Stimulated activated naive B cell treated with anti-CD40 and anti-IgM and Interleukin-4, amounts not matched to agents 10 μg/mL and 1 μg/mL and 100 μg/mL, for 72 hours (primary cell): Measurements from ENCODE around the gene CWC27.

Experiments used
- ATAC-seq, 2 donors: fragments of 150-1000 bp; cut with Tn5 transposase; replicated peaks; 2 replicates each; pipeline ENCODE4 v1.10.0; 2021; ENCODE audit warnings: moderate library complexity in 1 of 2
- DNase-seq: peaks from one replicate; pipeline ENCODE4 v3.0.0; 2021
- H3K27ac Mint-ChIP-seq: one replicate; pipeline ENCODE4 v1.8.0; 2022; ENCODE audit warnings: mild to moderate bottlenecking, mixed read lengths
- H3K27me3 Mint-ChIP-seq, 2 donors: one replicate each; pipeline ENCODE4 v1.8.0; 2022; ENCODE audit warnings: mixed read lengths in 2 of 2
- H3K36me3 Mint-ChIP-seq, 2 donors: one replicate each; pipeline ENCODE4 v1.8.0; 2022; ENCODE audit warnings: mixed read lengths in 2 of 2, mild to moderate bottlenecking in 1 of 2
- H3K4me1 Mint-ChIP-seq, 2 donors: one replicate each; pipeline ENCODE4 v1.8.0; 2022; ENCODE audit warnings: mixed read lengths in 2 of 2, mild to moderate bottlenecking in 1 of 2
- H3K4me3 Mint-ChIP-seq, 2 donors: one replicate each; pipeline ENCODE4 v1.8.0; 2022; ENCODE audit warnings: mild to moderate bottlenecking in 2 of 2, mixed read lengths in 2 of 2, moderate library complexity in 1 of 2
- H3K9me3 Mint-ChIP-seq, 2 donors: one replicate each; pipeline ENCODE4 v1.8.0; 2022; ENCODE audit warnings: mixed read lengths in 2 of 2, mild to moderate bottlenecking in 1 of 2

The CWC27 gene

DNA sequence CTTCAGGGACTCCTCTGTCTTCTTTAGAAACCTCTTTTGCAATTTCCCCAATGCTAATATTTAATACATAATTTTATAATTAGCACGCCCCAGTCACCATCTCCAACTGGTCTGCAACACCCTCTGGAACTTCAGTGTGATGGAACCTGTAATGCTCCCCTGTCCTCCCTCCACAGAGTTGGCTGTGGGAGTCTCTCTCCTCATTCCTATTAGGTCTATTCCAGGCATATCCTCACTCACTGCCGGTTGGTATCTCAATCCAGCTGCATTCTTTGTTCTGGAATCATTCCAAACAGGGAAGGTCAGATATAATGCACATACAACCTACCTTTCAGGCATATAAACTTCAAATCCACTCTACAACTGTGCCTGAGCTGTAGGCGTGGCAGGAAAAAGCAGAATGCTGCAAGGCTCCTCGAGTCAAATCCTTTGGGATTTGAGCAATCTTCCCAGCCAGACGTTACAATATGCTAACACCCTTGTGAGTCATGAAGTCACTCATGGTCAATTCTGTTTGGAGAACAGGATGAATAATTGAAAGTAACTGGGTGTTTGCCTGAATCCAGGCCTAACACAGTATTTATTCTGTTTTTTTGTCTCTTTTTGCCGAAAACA is 293.8 kb downstream of the CWC27 start:
- Mint-ChIP-seq H3K27me3 (peaks cover 0 to 9% of the 10 kb centered on the region in 2 donors), H3K9me3 (no peaks in the 10 kb centered on the region), H3K4me1 (peaks cover 51 to 71% of the 10 kb centered on the region in 2 donors), H3K36me3 (peaks cover 2 to 4% of the 10 kb centered on the region in 2 donors), H3K4me3 (peak overlapping the region in 1 of 2 donors; percentile 16), H3K27ac (peak overlapping the region; percentile 53)
- DNase-seq (no peak), ATAC-seq (no peak)

DNA sequence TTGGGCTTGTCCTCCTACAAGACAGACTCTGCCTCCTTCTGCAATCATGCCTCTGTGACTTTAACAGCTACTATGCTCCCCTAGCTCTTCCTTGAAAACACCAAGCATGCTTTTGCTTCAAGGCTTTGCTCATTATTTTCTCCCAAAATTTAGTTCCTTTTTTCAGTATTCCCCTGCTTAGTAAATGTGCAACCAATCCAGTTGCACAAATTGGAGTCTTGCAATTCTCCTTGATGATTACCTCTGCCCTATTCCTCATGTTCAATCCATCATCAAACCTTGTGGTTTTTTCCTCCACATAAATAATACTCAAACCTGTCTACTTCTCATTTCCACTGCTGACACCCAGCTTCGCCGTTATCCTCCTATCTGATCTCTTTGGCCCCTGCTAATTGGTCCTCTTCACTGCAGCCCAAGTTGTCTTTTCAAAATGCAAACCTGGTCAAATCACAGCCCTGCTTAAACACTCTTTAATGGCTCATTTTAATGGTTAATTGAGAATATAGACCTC is 296.3 kb downstream of the CWC27 start:
- H3K36me3 Mint-ChIP-seq: no peaks in the 10 kb centered on the region
- ATAC-seq (no peak), DNase-seq (no peak)
- no peaks in the 10 kb centered on the region for H3K9me3 Mint-ChIP-seq
- peaks cover 51 to 74% of the 10 kb centered on the region in 2 donors for H3K4me1 Mint-ChIP-seq
- peaks cover 0 to 9% of the 10 kb centered on the region in 2 donors for H3K27me3 Mint-ChIP-seq
- H3K4me3 Mint-ChIP-seq: no peak overlapping the region
- H3K27ac Mint-ChIP-seq: no peak overlapping the region

DNA sequence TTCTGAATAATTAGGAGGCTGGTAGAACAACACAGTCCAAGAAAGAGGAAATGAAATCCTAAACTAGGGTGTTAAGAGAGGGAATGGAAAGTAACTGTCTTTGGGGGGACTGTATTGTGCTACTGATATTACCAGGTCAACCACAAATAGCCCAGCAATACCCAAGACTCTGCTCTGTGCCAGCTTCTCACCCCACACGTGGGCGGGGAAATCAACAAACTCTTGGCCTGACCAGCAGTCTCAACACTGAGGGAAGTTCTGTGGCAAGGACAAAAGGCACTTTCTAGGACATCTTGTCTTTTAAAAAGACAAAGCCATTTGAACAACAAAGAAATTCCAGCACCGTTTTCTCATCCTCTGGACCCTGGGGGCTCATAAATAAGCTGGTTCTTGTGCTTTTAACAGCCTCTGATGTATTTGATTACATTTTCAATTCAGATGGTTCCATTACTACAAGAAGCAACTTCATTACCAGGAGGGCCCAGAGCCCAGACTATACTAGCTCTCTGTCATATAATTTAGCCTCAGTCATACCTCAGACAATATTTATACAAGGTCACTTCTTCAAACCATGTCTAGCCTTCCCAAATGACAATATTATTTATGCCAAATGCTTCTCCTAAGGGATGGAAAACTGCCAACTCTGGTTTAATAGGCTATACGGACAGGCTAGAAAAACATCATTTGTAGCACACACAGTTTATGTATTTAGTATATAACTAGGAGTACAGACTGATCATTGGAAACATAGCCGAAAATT is 297.8 kb downstream of the CWC27 start:
- peak; percentile 82 to 89 for ATAC-seq
- H3K4me3 Mint-ChIP-seq: peak overlapping the region; percentile 8 to 22
- peaks cover 0 to 9% of the 10 kb centered on the region in 2 donors for H3K27me3 Mint-ChIP-seq
- H3K9me3 Mint-ChIP-seq: no peaks in the 10 kb centered on the region
- no peaks in the 10 kb centered on the region for H3K36me3 Mint-ChIP-seq
- H3K27ac Mint-ChIP-seq: peak overlapping the region; percentile 39
- H3K4me1 Mint-ChIP-seq: peaks cover 40 to 59% of the 10 kb centered on the region in 2 donors
- peak; percentile 76 for DNase-seq

DNA sequence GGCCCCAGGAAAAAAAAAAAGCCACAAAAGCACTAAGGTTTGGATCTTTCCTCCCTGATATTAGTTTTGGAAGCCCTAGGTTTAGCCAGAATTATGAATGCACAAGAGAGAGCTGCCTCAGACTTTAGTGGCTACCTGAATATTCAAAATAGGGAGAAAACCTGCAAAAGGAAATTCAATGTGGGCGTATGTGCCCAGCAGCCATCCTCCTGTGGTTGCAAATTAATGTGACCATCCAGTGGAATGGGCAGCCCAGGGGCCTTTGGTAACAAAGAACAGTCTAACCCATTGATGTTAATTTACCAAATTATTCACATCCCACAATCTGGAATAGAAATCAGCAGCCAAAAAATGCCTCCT is 298.4 kb downstream of the CWC27 start:
- Mint-ChIP-seq H3K27ac (no peak overlapping the region), H3K4me1 (peaks cover 39 to 53% of the 10 kb centered on the region in 2 donors), H3K4me3 (peak overlapping the region; percentile 8 to 22), H3K27me3 (peaks cover 0 to 9% of the 10 kb centered on the region in 2 donors), H3K36me3 (no peaks in the 10 kb centered on the region), H3K9me3 (no peaks in the 10 kb centered on the region)
- ATAC-seq (no peak), DNase-seq (no peak)
